Brain microvascular endothelial cell (primary cell): ENCODE results near the gene COL7A1.

Experiments used
- DNase-seq: peaks from one replicate; pipeline ENCODE4 v3.0.0-alpha.2; 2020
- H3K27ac ChIP-seq: fragments of 250-450 bp; sonication (Bioruptor Pico); 2 replicates; pipeline ENCODE4 v1.5.1; 2020; ENCODE audit warnings: mild to moderate bottlenecking, moderate library complexity
- H3K27me3 ChIP-seq: fragments of 250-450 bp; sonication (Bioruptor Pico); replicated peaks from 2 replicates; pipeline ENCODE4 v1.5.1; 2020; ENCODE audit warnings: mild to moderate bottlenecking
- H3K36me3 ChIP-seq: fragments of 250-450 bp; sonication (Bioruptor Pico); replicated peaks from 2 replicates; pipeline ENCODE4 v1.5.1; 2020; ENCODE audit warnings: mild to moderate bottlenecking
- H3K4me3 ChIP-seq: 2 replicates; pipeline ENCODE4 v1.5.1; 2011; ENCODE audit warnings: low read depth, mild to moderate bottlenecking, control low read depth, low read length, moderate library complexity
- in situ Hi-C: cut with HindIII; loops from 2 replicates; pipeline ENCODE4 v1.10.0; 2017; ENCODE audit warnings: low sequenced_read_pairs, low pct_ligation_motif_present
- TF ChIP-seq, protein P1 (sequence below): IDR thresholded peaks from 2 replicates; pipeline ENCODE4 v1.5.1; 2011; ENCODE audit warnings: low read depth, mild to moderate bottlenecking, moderate library complexity, low read length, control low read depth, inconsistent platforms; ENCODE audit errors: missing control alignments

The COL7A1 gene

DNA sequence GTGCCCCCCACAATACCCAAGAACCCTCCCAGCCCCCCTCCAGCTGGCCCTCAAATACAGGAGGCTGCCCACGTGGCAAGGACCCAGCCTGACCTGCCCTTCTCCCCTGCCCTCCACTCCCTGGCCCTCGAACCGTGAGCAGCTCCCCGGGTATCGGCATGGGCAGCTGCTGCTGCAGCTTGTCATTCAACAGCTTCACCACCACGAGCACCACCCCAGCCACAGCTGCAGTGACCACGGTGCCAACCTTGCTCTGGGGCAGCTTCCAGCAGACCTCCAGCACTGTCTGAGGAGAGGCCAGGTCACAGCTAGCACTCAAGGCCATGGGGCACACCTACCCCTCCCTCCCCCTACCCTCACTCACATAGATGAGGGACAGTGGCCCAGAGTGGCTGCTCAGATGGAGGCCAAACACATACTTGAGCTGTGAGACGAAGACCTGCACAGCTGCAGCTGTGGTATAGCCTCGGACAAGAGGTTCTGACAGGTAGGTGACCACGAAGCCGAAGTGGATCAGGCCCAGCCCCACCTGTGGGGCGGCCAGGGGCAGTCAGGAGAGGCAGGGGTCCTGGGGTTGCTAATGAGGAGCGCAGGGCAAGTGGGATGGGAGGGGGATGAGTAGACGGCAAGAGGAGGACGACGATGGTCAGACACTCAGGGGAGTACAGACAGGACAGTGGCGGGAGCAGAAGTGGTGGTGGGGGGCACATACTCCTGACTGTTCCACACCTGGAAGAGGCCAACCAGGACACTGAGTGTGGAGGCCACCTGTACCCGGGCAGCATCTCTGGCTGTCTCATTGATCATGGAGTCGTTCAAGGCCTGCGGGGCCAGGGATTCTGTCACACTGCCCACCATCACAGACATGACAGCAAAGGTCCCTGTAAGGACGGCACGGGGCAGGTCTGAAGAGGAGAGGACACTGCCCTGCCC is 36.7 kb upstream of the COL7A1 start:
- H3K36me3 ChIP-seq = peaks cover 35% of the 10 kb centered on the region
- TF ChIP-seq, protein P1, sequence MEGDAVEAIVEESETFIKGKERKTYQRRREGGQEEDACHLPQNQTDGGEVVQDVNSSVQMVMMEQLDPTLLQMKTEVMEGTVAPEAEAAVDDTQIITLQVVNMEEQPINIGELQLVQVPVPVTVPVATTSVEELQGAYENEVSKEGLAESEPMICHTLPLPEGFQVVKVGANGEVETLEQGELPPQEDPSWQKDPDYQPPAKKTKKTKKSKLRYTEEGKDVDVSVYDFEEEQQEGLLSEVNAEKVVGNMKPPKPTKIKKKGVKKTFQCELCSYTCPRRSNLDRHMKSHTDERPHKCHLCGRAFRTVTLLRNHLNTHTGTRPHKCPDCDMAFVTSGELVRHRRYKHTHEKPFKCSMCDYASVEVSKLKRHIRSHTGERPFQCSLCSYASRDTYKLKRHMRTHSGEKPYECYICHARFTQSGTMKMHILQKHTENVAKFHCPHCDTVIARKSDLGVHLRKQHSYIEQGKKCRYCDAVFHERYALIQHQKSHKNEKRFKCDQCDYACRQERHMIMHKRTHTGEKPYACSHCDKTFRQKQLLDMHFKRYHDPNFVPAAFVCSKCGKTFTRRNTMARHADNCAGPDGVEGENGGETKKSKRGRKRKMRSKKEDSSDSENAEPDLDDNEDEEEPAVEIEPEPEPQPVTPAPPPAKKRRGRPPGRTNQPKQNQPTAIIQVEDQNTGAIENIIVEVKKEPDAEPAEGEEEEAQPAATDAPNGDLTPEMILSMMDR = no peak
- H3K4me3 ChIP-seq = no peak overlapping the region

DNA sequence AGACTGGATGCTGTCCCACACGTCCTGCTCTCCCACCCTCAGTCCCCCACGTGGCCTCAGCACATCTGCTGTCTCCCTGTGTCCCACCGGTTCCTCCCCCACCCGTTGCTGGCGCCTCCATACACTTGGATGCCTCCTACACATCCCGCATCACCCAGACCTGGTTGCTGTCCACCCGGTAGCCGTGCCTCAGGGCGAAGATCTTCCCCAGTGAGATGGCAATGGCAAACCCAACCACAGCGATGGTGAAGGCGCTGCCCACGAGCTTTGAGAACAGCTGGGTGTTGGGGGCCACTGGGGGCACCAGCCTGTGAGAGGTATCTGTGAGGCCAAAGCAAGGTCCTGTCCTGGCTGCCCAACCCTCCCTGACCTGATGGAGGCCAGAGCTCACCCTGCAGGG is 35.7 kb upstream of the COL7A1 start:
- H3K36me3 ChIP-seq = peaks cover 37% of the 10 kb centered on the region
- no peak for DNase-seq
- TF ChIP-seq, protein P1 = no peak
- H3K27me3 ChIP-seq = no peaks in the 10 kb centered on the region
- no peak overlapping the region for H3K4me3 ChIP-seq
- H3K27ac ChIP-seq = no peak overlapping the region
- in situ Hi-C loops = no loop called here

More for the DNA sequence above, 36.7 kb upstream of the COL7A1 start:
- no peak overlapping the region for H3K27ac ChIP-seq
- DNase-seq = no peak
- in situ Hi-C loops = no loop called here
- H3K27me3 ChIP-seq = no peaks in the 10 kb centered on the region

DNA sequence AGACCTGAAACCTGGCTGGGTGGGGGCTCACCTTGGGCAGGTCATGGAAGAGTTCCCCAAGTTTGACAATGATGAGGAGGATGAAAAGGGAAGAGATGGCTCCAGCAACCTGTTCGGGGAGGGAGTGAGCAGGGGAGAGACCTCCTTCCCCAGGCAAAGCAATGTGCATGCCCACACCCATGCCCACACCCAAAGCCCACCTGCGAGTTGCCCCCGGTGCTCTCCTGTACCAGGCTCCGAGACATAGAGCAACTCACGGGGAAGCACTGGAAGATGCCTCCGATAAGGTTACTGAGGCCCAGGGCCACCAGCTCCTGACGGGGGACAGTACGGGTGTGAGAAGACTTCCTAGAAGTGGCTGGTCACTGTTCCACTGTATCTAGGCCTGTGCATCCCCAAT is 35.3 kb upstream of the COL7A1 start:
- no peak overlapping the region for H3K4me3 ChIP-seq
- H3K27me3 ChIP-seq = no peaks in the 10 kb centered on the region
- in situ Hi-C loops = no loop called here
- no peak overlapping the region for H3K27ac ChIP-seq
- peaks cover 37% of the 10 kb centered on the region for H3K36me3 ChIP-seq
- DNase-seq = no peak
- TF ChIP-seq, protein P1 = no peak

DNA sequence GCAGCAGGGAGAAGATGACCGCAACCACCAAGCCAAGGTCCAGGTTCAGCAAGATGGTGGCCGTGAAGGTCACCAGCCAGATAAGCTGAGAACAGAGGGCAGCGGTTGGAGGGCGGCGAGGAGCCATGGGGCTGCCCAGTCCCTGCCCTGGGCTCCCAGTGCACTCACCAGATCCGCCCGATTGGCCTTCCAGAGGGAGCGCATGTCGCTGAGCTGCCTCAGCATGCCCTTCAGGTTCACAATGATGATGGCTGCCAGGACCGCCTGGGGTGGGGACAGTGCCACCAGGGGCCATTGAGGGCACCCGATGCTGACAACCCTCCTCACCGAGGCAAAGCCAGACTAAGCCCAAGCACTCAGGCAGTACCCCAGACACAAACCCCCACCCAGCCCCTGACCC is 34.8 kb upstream of the COL7A1 start:
- Histone ChIP-seq H3K4me3 (no peak overlapping the region), H3K36me3 (peaks cover 37% of the 10 kb centered on the region), H3K27ac (no peak overlapping the region), H3K27me3 (no peaks in the 10 kb centered on the region)
- in situ Hi-C loops = no loop called here
- TF ChIP-seq, protein P1 = no peak
- DNase-seq = no peak

DNA sequence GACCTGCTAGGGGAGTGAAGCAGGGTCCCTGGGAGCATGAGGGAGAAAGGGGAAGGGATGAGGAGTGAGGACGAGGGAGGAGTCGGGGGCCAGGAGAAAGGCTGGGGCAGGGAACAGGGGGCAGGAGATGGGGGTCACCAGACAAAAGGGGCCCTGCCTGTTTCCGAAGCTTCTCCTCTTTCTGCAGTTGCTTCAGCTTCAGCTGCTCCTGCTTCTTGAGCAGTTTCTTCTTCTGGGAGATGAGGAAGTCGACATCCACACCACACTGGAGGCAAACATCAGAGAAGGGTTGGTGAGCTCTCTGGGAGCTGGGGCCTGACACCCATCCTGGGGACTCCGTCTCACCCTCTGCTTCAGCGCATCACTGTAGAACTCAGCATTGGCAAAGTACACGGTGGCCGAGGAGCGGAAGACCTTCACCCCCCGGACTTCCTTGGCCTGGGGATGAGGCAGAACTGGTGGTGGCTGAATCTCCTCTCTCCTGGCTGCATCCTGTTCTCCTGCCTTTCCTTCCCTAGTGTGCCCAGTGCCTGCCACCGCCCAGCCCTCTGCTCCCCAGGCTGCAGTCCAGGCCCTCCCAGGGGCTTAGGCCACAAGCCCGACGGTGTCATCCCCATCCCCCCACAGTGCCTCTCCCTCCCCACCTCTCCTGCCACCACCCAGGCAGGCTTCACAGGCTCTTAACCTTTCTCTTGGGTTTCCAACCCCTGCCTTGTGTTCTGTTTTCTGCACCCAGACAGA is 33.3 kb upstream of the COL7A1 start:
- no peak for DNase-seq
- Histone ChIP-seq H3K4me3 (no peak overlapping the region), H3K36me3 (peaks cover 37% of the 10 kb centered on the region), H3K27ac (no peak overlapping the region), H3K27me3 (no peaks in the 10 kb centered on the region)
- TF ChIP-seq, protein P1 = no peak
- in situ Hi-C loops = no loop called here
